ENCODE results near the gene VDR.

The VDR gene

GRCh38 chr12:47931187-47931586, 26.4 kb upstream of the VDR start:
- DNase-seq (ENCODE audit: low read depth in 1 of 2, low spot score in 1 of 2) = no peak

GRCh38 chr12:47930634-47931033, 25.8 kb upstream of the VDR start:
- no peak for DNase-seq (ENCODE audit: low read depth in 1 of 2, low spot score in 1 of 2)

GRCh38 chr12:47927346-47927745, 22.6 kb upstream of the VDR start:
- no peak for DNase-seq (ENCODE audit: low read depth in 1 of 2, low spot score in 1 of 2)

DNA sequence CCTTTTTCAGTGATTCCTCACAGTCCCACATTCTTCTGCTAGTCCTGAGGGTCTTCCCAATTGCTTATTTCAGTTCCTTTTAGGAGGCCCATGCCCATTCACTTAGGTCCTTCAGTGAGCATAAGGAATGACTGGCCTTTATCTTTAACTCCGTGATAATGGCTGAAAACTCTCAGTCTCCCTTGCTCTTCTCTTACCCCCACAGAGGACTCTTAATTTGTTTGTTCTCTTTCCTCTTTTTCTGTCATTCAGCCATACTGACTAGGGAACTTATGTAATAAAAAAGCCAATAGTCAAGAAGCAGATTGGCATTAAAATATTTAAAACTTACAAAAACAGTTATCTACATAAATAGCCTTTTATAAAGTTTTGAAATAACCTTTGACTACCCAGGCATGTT, 17.1 kb upstream of the VDR start:
- DNase-seq (ENCODE audit: low read depth in 1 of 2, low spot score in 1 of 2) = no peak

GRCh38 chr12:47920913-47921312, 16.1 kb upstream of the VDR start:
- no peak for DNase-seq (ENCODE audit: low read depth in 1 of 2, low spot score in 1 of 2)

GRCh38 chr12:47913081-47913480, 8.3 kb upstream of the VDR start:
- DNase-seq (ENCODE audit: low read depth in 1 of 2, low spot score in 1 of 2) = no peak

- DNase-seq (ENCODE audit: low read depth in 1 of 2, low spot score in 1 of 2) = no peak
Observed at GRCh38 chr12:47912556-47912955, 7.8 kb upstream of the VDR start.

DNA sequence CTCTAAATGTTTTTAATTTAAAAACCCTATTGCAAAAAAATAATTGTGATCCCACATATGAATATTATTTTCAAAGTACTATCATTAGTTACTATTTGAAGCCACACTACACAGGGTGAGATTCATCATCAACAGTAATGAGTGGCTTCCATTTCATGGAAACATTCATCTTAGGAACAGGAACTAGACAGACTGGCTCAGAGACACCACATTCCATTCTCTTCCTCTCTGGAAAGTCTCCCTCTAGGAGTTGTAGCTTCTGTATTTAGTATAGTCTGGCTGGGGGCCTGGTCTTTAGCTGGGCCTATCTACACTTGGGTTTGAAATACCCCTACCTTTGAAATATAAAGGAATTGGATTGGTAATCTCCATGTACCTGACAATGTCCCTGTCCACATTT, 6.2 kb upstream of the VDR start:
- no peak for DNase-seq (ENCODE audit: low read depth in 1 of 2, low spot score in 1 of 2)

GRCh38 chr12:47910486-47910885, 5.7 kb upstream of the VDR start:
- DNase-seq (ENCODE audit: low read depth in 1 of 2, low spot score in 1 of 2) = no peak

- no peak for DNase-seq (ENCODE audit: low read depth in 1 of 2, low spot score in 1 of 2)
Observed at GRCh38 chr12:47909839-47910465, 5.2 kb upstream of the VDR start.

- DNase-seq (ENCODE audit: low read depth in 1 of 2, low spot score in 1 of 2) = no peak
Observed at GRCh38 chr12:47908738-47909137, 3.9 kb upstream of the VDR start.

GRCh38 chr12:47907851-47908454, 3.2 kb upstream of the VDR start:
- no peak for DNase-seq (ENCODE audit: low read depth in 1 of 2, low spot score in 1 of 2)

- DNase-seq (ENCODE audit: low read depth in 1 of 2, low spot score in 1 of 2) = peak; percentile 17 to 44
Observed at GRCh38 chr12:47903927-47904712, 674 bp downstream of the VDR start.

- DNase-seq (ENCODE audit: low read depth in 1 of 2, low spot score in 1 of 2) = no peak
Observed at GRCh38 chr12:47903151-47903611, 1.6 kb downstream of the VDR start.

- no peak for DNase-seq (ENCODE audit: low read depth in 1 of 2, low spot score in 1 of 2)
Observed at GRCh38 chr12:47902131-47902639, 2.6 kb downstream of the VDR start.

- DNase-seq (ENCODE audit: low read depth in 1 of 2, low spot score in 1 of 2) = no peak
Observed at GRCh38 chr12:47901718-47902093, 3.1 kb downstream of the VDR start.

- no peak for DNase-seq (ENCODE audit: low read depth in 1 of 2, low spot score in 1 of 2)
Observed at GRCh38 chr12:47901063-47901717, 3.6 kb downstream of the VDR start.

- no peak for DNase-seq (ENCODE audit: low read depth in 1 of 2, low spot score in 1 of 2)
Observed at GRCh38 chr12:47900131-47901062, 4.4 kb downstream of the VDR start.

GRCh38 chr12:47899466-47899865, 5.3 kb downstream of the VDR start:
- DNase-seq (ENCODE audit: low read depth in 1 of 2, low spot score in 1 of 2) = no peak

- DNase-seq (ENCODE audit: low read depth in 1 of 2, low spot score in 1 of 2) = no peak
Observed at GRCh38 chr12:47896633-47897032, 8.2 kb downstream of the VDR start.

DNA sequence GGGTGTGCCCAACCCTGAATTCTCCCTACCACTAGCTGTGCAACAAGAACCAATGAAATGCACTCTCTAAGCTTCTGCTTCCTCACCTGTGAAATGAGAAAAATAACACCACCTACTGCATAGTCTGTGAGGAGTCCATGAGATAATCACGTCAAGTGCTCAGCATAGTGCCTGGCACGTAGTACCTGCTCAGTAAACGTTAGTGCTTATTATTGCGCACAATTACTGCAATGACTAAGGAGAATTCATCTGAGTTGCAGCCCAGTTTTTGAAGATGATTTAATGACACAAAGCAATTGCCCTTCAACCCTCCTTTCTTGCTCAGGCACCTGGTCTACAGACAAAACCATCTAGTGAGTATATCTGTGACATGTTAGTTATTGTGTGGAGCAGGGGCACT, 8.8 kb downstream of the VDR start:
- DNase-seq (ENCODE audit: low read depth in 1 of 2, low spot score in 1 of 2) = no peak

All from activated T-helper 1 cell treated with anti-CD3 and anti-CD28 coated beads, Interleukin-2, amount 50 U/mL, for 16 hours (primary cell).